Upper lobe of left lung (tissue), 6 donors: ENCODE data around the gene POC1B. TPM values are rescaled to one million over a fixed set of nuclear protein-coding genes. Genes with fewer than 3 reads are reported as not detected.

Experiments used
- ATAC-seq, 2 donors: fragments of 200-7000 bp; cut with Tn5 transposase; one replicate each; pipeline ENCODE4 v1.9.1; 2022; ENCODE audit warnings: mild to moderate bottlenecking in 2 of 2, moderate library complexity in 2 of 2; ENCODE audit not compliant: low FRiP score in 2 of 2
- DNase-seq, 2 donors: peaks; one replicate each; pipeline ENCODE4 v3.0.0-alpha.2; 2019 to 2020
- H3K27ac ChIP-seq, 4 donors: fragments of 200-600 bp; sonication (generic); one replicate each; pipeline ENCODE4 v1.5.1; 2016 to 2019
- H3K27me3 ChIP-seq, 4 donors: fragments of 200-600 bp; sonication (generic); one replicate each; pipeline ENCODE4 v1.5.1; 2017 to 2019
- H3K36me3 ChIP-seq, 4 donors: fragments of 200-600 bp; sonication (generic); one replicate each; pipeline ENCODE4 v1.5.1; 2016 to 2019
- H3K4me1 ChIP-seq, 4 donors: fragments of 200-600 bp; sonication (generic); one replicate each; pipeline ENCODE4 v1.5.1; 2018 to 2019
- H3K4me3 ChIP-seq, 4 donors: fragments of 200-600 bp; sonication (generic); one replicate each; pipeline ENCODE4 v1.5.1; 2017 to 2019; ENCODE audit warnings: mild to moderate bottlenecking in 2 of 4, moderate library complexity in 1 of 4
- H3K9me3 ChIP-seq, 4 donors: fragments of 200-600 bp; sonication (generic); one replicate each; pipeline ENCODE4 v1.5.1; 2018 to 2019
- EP300 ChIP-seq, 4 donors: sonication (generic); formaldehyde crosslinking; IDR thresholded peaks; one replicate each; pipeline ENCODE4 v1.5.1; 2017; ENCODE audit warnings: antibody characterized with exemption in 4 of 4, control low read depth in 2 of 4
- POLR2A ChIP-seq, 4 donors: fragments of 450-650 bp; IDR thresholded peaks; one replicate each; pipeline ENCODE4 v1.5.1; 2016 to 2017; ENCODE audit warnings: antibody characterized with exemption in 4 of 4, mild to moderate bottlenecking in 2 of 4
- POLR2AphosphoS5 ChIP-seq, 2 donors: sonication (generic); formaldehyde crosslinking; IDR thresholded peaks; one replicate each; pipeline ENCODE4 v1.5.1; 2017; ENCODE audit warnings: antibody characterized with exemption in 2 of 2
- WGBS, 2 donors: methylation state at CpG; one replicate each; pipeline ENCODE4 v1.1.5; 2017 to 2018; 5-methylcytosine and 5-hydroxymethylcytosine counted together
- total RNA-seq, 6 donors: library from RNA; depleted of rRNA in 4 of 6; stranded (reverse); fragments of >200 nt in 4 of 6; gene quantifications; one replicate each; pipeline versions ENCODE4 v1.1.0 to v1.2.1, GENCODE V29; 2016 to 2021
- TF ChIP-seq, protein P1 (sequence below), 6 experiments: fragments of 450-650 bp in 4 of 6; fragments of 200-600 bp in 2 of 6; sonication (generic) in 2 of 6; IDR thresholded peaks; one replicate each; pipeline ENCODE4 v1.5.1; 2016 to 2019; ENCODE audit warnings: antibody characterized with exemption in 6 of 6
- donor health status: DM: no; HTN: no; CAD: no; lungs with moderate emphysema.
- donor health status: DM: no; HTN: yes; CAD: no; lungs with severe emphysema.

The POC1B gene
- total RNA-seq, 6 donors from 2014 or later = 13.9 to 34.4 (median 21.0) TPM

DNA sequence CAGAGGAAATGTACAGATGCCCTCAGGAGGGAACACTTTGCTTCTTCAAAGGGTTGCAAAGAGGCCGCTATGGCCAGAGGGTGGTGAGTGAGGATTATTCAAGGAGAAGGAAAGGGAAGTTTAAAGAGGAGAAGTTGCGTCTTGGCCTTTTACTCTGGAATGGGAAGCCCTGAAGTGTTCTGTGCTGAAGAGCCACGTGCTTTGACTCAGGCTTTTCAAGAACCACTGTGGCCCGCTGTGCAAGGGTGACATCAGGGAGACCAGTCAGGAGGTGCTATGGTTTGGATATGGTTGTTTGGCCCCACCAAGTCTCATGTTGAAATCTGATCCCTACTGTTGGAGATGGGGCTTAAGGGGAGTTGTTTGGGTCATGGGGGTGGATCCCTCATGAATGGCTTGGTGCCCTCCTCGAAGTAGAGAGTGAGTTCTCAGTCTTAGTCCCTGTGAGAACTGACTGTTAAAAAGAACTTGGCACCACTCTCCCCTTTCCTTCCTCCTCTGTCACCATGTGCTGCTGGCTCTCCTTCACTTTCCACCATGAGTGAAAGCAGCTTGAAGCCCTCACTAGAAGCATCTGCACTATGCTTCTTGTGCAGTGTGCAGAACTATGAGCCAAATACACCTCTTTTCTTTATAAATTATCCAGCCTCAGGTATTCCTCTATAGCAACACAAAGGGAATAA, 107.5 kb downstream of the POC1B start:
- H3K27ac ChIP-seq = peak overlapping the region in 1 of 4 donors; percentile 34
- 71 to 89% methylated on average over 5 of the region's 5 CpGs for WGBS, 2 donors
- ATAC-seq (peak in 1 of 2 donors; percentile 78), DNase-seq (peak in 1 of 2 donors; percentile 53)
- no peaks in the 10 kb centered on the region for H3K27me3 ChIP-seq
- H3K4me3 ChIP-seq = no peak overlapping the region
- H3K4me1 ChIP-seq = peaks cover 0 to 10% (median 6%) of the 10 kb centered on the region in 4 donors
- no peaks in the 10 kb centered on the region for H3K36me3 ChIP-seq
- no peaks in the 10 kb centered on the region for H3K9me3 ChIP-seq
- TF ChIP-seq EP300 (IDR thresholded peaks at IDR 0.05) (no peak), POLR2A (IDR thresholded peaks at IDR 0.05) (no peak), POLR2AphosphoS5 (IDR thresholded peaks at IDR 0.05) (no peak)
- TF ChIP-seq, protein P1, sequence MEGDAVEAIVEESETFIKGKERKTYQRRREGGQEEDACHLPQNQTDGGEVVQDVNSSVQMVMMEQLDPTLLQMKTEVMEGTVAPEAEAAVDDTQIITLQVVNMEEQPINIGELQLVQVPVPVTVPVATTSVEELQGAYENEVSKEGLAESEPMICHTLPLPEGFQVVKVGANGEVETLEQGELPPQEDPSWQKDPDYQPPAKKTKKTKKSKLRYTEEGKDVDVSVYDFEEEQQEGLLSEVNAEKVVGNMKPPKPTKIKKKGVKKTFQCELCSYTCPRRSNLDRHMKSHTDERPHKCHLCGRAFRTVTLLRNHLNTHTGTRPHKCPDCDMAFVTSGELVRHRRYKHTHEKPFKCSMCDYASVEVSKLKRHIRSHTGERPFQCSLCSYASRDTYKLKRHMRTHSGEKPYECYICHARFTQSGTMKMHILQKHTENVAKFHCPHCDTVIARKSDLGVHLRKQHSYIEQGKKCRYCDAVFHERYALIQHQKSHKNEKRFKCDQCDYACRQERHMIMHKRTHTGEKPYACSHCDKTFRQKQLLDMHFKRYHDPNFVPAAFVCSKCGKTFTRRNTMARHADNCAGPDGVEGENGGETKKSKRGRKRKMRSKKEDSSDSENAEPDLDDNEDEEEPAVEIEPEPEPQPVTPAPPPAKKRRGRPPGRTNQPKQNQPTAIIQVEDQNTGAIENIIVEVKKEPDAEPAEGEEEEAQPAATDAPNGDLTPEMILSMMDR (IDR thresholded peaks at IDR 0.05) = no peak

- no peak overlapping the region for H3K4me3 ChIP-seq
- WGBS, 2 donors = 50 to 69% methylated on average over 3 of the region's 3 CpGs
Measured at GRCh38 chr12:89417246-89417977, 108.4 kb downstream of the POC1B start.

GRCh38 chr12:89416049-89416792, 109.6 kb downstream of the POC1B start:
- TF ChIP-seq POLR2A (IDR thresholded peaks at IDR 0.05) = no peak
- Histone ChIP-seq H3K36me3 (no peaks in the 10 kb centered on the region), H3K4me1 (peaks cover 0 to 10% (median 6%) of the 10 kb centered on the region in 4 donors), H3K27ac (no peak overlapping the region), H3K9me3 (no peaks in the 10 kb centered on the region), H3K4me3 (no peak overlapping the region), H3K27me3 (no peaks in the 10 kb centered on the region)
- DNase-seq (no peak), ATAC-seq (no peak)
- 96 to 97% methylated on average over 6 of the region's 6 CpGs for WGBS, 2 donors

More at GRCh38 chr12:89417246-89417977, 108.4 kb downstream of the POC1B start:
- Histone ChIP-seq H3K36me3 (no peaks in the 10 kb centered on the region), H3K27ac (peak overlapping the region in 2 of 4 donors; percentile 34 to 40), H3K4me1 (peaks cover 0 to 10% (median 6%) of the 10 kb centered on the region in 4 donors), H3K27me3 (no peaks in the 10 kb centered on the region), H3K9me3 (no peaks in the 10 kb centered on the region)
- ATAC-seq = peak in 1 of 2 donors; percentile 47
- no peak for TF ChIP-seq POLR2A (IDR thresholded peaks at IDR 0.05)
- TF ChIP-seq POLR2AphosphoS5 (IDR thresholded peaks at IDR 0.05) = no peak
- TF ChIP-seq, protein P1 (IDR thresholded peaks at IDR 0.05) = no peak
- no peak for TF ChIP-seq EP300 (IDR thresholded peaks at IDR 0.05)
- no peak for DNase-seq

- DNase-seq = no peak
- no peak overlapping the region for H3K4me3 ChIP-seq
- peaks cover 0 to 10% (median 6%) of the 10 kb centered on the region in 4 donors for H3K4me1 ChIP-seq
- WGBS, 2 donors = 85 to 86% methylated on average over 2 of the region's 2 CpGs
- no peak for ATAC-seq
- no peak for TF ChIP-seq POLR2A (IDR thresholded peaks at IDR 0.05)
- TF ChIP-seq, protein P1 (IDR thresholded peaks at IDR 0.05) = no peak
- TF ChIP-seq EP300 (IDR thresholded peaks at IDR 0.05) = no peak
- no peak for TF ChIP-seq POLR2AphosphoS5 (IDR thresholded peaks at IDR 0.05)
- no peaks in the 10 kb centered on the region for H3K36me3 ChIP-seq
- no peaks in the 10 kb centered on the region for H3K27me3 ChIP-seq
- H3K9me3 ChIP-seq = no peaks in the 10 kb centered on the region
- no peak overlapping the region for H3K27ac ChIP-seq
Measured at GRCh38 chr12:89414851-89415250, 111.0 kb downstream of the POC1B start.

GRCh38 chr12:89414322-89414721, 111.5 kb downstream of the POC1B start:
- no peak for TF ChIP-seq POLR2AphosphoS5 (IDR thresholded peaks at IDR 0.05)
- no peak for TF ChIP-seq POLR2A (IDR thresholded peaks at IDR 0.05)
- no peak for TF ChIP-seq EP300 (IDR thresholded peaks at IDR 0.05)
- TF ChIP-seq, protein P1 (IDR thresholded peaks at IDR 0.05) = no peak
- H3K27ac ChIP-seq = no peak overlapping the region
- H3K4me3 ChIP-seq = no peak overlapping the region
- no peak for ATAC-seq
- no peaks in the 10 kb centered on the region for H3K36me3 ChIP-seq
- peaks cover 0 to 10% (median 6%) of the 10 kb centered on the region in 4 donors for H3K4me1 ChIP-seq
- no peaks in the 10 kb centered on the region for H3K9me3 ChIP-seq
- DNase-seq = no peak
- 89 to 93% methylated on average over 3 of the region's 3 CpGs for WGBS, 2 donors
- H3K27me3 ChIP-seq = no peaks in the 10 kb centered on the region
